Activated naive CD8-positive, alpha-beta T cell treated with anti-CD3 and anti-CD28 coated beads for 36 hours (primary cell): ENCODE data around the gene NECTIN1. TPM values are rescaled to one million over a fixed set of nuclear protein-coding genes. Genes with fewer than 3 reads are reported as not detected.

ENCODE experiments used
- DNase-seq: peaks from one replicate; pipeline ENCODE4 v3.0.0; 2021
- H3K27ac Mint-ChIP-seq: one replicate; pipeline ENCODE4 v1.8.0; 2022; ENCODE audit warnings: mild to moderate bottlenecking, moderate library complexity, mixed read lengths
- H3K27me3 Mint-ChIP-seq: one replicate; pipeline ENCODE4 v1.8.0; 2022; ENCODE audit warnings: mild to moderate bottlenecking, mixed read lengths
- H3K36me3 Mint-ChIP-seq: one replicate; pipeline ENCODE4 v1.8.0; 2021; ENCODE audit warnings: mild to moderate bottlenecking, mixed read lengths
- H3K4me1 Mint-ChIP-seq: one replicate; pipeline ENCODE4 v1.8.0; 2021; ENCODE audit warnings: mixed read lengths
- H3K4me3 Mint-ChIP-seq: one replicate; pipeline ENCODE4 v1.8.0; 2022; ENCODE audit warnings: mild to moderate bottlenecking, moderate library complexity, mixed read lengths
- H3K9me3 Mint-ChIP-seq: one replicate; pipeline ENCODE4 v1.8.0; 2022; ENCODE audit warnings: mixed read lengths
- total RNA-seq, 2 experiments: library from RNA; stranded (reverse); gene quantifications; one replicate each; pipeline ENCODE4 v1.2.3, GENCODE V29; 2021

The NECTIN1 gene
- total RNA-seq, 2 experiments from 2014 or later, result 3.2 to 3.7 TPM

DNA sequence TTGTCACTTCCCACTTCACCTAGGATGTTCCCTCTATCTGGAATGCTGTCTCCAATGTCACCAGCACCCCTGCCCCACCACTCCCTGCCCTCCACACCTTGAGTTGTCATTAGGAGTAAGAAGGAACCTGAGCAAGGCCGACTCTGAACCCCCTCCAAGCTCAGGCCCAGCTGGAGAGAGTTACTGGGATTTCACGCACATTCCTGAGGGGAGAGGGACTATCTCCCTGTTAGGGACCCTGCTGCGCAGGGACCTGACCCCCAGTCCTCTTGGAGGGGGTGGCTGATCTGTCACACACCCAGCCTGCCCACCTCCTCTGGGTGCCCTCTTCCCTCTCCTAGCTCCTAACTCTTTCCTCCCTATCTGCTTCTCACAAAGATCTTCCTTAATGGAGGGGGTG, 81.7 kb downstream of the NECTIN1 start:
- Mint-ChIP-seq H3K27ac (no peak overlapping the region), H3K4me1 (no peaks in the 10 kb centered on the region), H3K36me3 (no peaks in the 10 kb centered on the region), H3K9me3 (no peaks in the 10 kb centered on the region), H3K4me3 (no peak overlapping the region), H3K27me3 (peaks cover 4% of the 10 kb centered on the region)
- no peak for DNase-seq

DNA sequence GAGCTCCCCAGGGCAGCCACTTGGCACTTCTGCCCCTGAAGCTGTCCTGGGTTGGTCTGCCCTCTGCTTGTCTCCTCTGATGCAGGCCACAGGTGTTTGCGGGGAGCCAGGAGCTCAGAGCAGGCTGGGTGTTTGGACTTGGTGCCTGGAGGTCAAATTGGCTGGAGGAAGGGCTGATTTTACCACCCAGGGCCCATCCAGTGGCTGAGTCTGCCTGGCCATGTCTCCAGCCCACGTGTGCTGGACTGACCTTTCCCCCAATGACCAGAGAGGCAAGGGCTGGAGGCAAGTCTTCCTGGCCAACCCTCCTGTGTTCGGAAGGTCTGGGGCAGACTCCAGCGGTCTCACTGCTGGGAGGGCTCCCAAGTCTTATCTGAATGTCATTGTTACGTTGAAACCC, 84.0 kb downstream of the NECTIN1 start:
- Mint-ChIP-seq H3K9me3 (no peaks in the 10 kb centered on the region), H3K27ac (no peak overlapping the region), H3K4me3 (no peak overlapping the region), H3K27me3 (peaks cover 3% of the 10 kb centered on the region), H3K36me3 (no peaks in the 10 kb centered on the region), H3K4me1 (no peaks in the 10 kb centered on the region)
- DNase-seq, result no peak

DNA sequence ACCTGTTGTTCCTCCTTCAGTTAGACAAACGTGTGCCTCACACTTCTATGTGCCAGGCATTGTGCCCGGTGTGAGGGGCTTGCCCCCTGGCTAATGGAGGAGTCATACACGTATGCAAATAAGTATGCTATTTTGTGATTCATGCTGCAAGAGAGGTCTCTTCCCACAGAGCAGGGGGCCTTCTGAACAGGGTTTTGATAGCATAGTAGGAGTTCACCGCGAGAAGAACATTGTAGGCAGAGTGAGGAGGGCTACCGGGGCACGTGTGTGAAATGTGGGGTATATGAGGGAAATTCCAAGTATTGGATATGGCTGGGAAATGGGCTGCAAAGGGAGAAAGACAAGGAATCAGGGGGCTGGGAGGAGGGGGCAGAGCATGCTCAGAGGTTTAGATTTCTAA, 84.5 kb downstream of the NECTIN1 start:
- Mint-ChIP-seq H3K27ac (no peak overlapping the region), H3K9me3 (no peaks in the 10 kb centered on the region), H3K27me3 (peaks cover 7% of the 10 kb centered on the region), H3K36me3 (no peaks in the 10 kb centered on the region), H3K4me3 (no peak overlapping the region), H3K4me1 (no peaks in the 10 kb centered on the region)
- DNase-seq, result no peak

DNA sequence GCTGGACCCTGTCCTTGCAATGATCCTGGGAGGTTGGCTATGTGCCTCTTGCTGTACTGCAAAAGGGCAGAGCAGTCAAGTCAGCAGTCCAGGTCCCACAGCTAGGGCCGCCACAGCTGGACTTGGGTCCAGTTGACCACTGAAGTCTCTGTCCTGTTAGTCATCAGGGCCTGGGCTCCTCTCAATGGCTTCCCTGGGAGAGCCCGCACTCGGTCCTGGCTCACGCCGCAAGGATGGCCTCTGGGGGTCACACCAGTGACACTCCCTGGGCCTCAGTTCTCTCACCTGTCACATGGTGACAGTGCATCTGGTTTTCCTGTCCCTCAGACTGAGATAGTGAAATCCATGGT, 85.1 kb downstream of the NECTIN1 start:
- Mint-ChIP-seq H3K27me3 (peaks cover 7% of the 10 kb centered on the region), H3K27ac (no peak overlapping the region), H3K4me1 (no peaks in the 10 kb centered on the region), H3K4me3 (no peak overlapping the region), H3K9me3 (no peaks in the 10 kb centered on the region), H3K36me3 (no peaks in the 10 kb centered on the region)
- DNase-seq, result no peak

DNA sequence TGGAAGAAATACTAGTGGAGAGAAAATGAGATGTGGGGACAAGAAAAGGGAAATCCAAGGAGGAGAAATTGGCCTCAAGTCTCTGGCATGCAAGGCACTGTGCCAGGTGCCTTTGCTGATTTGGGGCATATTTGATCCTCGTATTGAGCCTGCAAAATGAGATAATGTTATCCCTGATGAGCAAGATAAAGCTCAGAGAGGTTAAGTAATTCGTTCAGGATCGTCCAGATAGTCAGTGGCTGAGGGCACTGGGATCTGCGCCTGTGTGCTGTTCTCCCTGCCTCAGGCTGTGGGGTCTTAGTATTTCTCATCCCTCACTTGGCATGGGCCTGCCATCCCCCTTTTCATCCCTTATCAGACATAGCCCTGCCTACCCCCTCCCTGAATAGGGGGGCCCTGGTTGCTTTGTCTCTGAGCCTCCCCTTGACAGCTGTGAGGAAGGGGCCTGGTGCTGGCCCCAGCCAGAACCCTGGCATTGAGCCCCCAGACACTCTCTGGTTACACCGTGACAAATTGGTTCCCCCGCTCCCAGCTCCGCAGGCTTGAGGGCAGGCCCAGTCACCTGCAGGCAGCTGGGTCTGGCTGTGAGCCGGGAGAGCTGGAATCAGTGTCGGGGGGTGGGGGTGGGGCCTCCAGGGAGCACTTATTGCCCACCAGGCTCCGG, 85.7 kb downstream of the NECTIN1 start:
- Mint-ChIP-seq H3K27ac (no peak overlapping the region), H3K9me3 (no peaks in the 10 kb centered on the region), H3K4me1 (no peaks in the 10 kb centered on the region), H3K36me3 (no peaks in the 10 kb centered on the region), H3K27me3 (peaks cover 7% of the 10 kb centered on the region), H3K4me3 (no peak overlapping the region)
- no peak for DNase-seq

DNA sequence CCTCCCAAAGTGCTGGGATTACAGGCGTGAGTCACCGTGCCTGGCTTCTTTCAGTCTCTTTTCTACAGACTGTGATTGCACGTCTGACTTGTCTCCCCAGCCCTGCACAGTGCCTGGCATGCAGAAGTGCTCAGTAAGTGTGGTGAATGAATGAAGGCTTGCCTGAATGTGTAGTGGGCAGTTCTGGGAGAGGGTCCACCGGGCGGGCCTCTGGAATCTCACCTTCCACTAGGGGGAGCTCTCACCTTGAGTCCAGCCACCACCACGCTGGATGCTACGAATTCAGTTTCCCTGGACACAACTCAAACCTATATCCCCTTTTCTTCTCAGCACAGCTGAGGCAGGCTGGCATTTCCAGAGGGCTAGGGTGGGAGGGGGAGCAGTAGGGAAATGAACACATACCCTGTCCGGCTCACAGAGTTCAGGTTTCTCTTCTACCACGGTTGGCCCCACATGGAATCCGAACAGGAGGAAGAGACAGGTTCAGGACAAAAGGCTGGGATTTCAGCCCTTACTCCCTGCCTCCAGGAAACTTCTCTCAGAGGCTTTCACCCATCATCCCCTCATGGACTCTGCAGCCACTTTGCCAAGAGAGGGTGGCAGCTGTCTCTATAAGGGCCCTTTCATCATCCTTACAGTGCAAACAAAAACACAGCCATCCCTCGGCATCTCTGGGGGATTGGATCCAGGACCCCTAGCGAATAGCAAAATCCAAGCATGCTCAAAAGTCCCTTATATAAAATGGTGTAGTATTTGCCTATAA, 86.8 kb downstream of the NECTIN1 start:
- Mint-ChIP-seq H3K36me3 (no peaks in the 10 kb centered on the region), H3K27ac (no peak overlapping the region), H3K9me3 (no peaks in the 10 kb centered on the region), H3K4me1 (no peaks in the 10 kb centered on the region), H3K27me3 (peaks cover 7% of the 10 kb centered on the region), H3K4me3 (no peak overlapping the region)
- DNase-seq, result no peak

DNA sequence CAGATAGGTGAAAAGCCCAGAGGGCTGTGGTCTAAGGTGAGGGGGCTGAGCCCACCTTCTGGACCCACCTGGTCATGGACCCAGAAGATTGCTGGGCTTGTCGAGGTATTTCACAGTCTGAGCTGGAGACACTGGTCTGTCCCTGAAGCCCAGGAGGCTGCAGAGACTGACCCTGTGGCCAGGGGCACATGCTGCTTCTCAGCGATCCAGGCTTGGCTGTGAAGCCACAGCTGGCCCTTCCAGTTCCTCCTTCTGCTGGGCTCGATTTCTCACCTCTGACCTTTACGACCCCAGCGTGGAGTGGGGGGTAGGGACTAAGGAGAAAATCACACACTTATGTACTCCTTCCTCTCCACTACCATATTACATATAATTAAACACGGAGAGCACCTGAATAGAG, 88.5 kb downstream of the NECTIN1 start:
- Mint-ChIP-seq H3K36me3 (no peaks in the 10 kb centered on the region), H3K4me1 (no peaks in the 10 kb centered on the region), H3K27ac (no peak overlapping the region), H3K4me3 (no peak overlapping the region), H3K9me3 (no peaks in the 10 kb centered on the region), H3K27me3 (peaks cover 7% of the 10 kb centered on the region)
- DNase-seq, result no peak

DNA sequence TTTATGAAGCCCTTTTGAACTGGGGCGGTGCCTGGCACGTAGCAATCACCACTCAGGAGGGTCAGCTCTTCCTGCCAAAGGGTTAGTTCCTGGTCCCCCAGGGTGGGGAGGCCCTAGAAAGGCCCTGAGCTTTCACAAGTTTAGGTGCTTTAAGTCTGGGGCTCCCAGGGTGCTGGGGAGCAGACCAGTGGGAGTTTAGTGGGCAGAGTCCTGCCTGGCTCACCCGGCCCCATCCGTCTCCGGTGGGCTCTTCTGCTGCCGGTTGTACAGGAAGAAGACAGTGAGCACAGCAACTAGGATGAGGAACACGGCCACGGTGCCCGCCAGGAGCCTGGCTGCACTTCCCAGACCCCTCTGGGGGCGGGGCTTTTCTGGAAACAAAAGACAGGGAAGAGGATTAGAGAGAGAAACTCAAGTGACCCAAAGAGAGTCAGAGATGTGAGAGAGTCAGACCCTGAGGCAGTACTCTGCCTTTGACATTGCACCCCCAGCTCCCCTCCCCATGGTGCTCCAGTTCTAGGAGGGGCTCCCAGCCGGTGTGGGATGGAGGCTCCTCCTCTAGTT, 89.3 kb downstream of the NECTIN1 start:
- no peak overlapping the region for H3K27ac Mint-ChIP-seq
- peaks cover 7% of the 10 kb centered on the region for H3K27me3 Mint-ChIP-seq
- no peak overlapping the region for H3K4me3 Mint-ChIP-seq
- H3K4me1 Mint-ChIP-seq, result no peaks in the 10 kb centered on the region
- no peaks in the 10 kb centered on the region for H3K9me3 Mint-ChIP-seq
- no peaks in the 10 kb centered on the region for H3K36me3 Mint-ChIP-seq
- no peak for DNase-seq

DNA sequence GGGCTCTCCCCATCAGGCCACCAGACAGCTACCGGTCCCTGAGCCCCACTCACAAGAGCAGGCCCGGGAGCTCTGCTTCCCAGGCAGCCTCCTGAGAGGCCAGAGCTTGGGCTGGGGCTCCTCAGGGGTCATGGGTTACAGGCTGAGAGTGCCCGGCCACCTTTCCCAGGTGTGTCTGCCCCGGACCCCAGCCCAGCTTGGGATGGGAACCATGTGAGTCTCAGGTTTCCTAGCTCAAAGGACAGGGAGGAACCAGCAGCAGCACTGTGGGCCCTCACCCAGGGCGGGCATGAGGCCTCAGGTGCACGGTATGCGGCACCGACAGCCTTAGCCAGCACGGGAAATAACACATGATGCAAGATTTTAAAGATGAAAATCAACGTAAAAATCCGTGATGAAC, 90.1 kb downstream of the NECTIN1 start:
- DNase-seq, result no peak
- Mint-ChIP-seq H3K27me3 (peaks cover 7% of the 10 kb centered on the region), H3K4me1 (no peaks in the 10 kb centered on the region), H3K27ac (no peak overlapping the region), H3K36me3 (no peaks in the 10 kb centered on the region), H3K4me3 (no peak overlapping the region), H3K9me3 (no peaks in the 10 kb centered on the region)

DNA sequence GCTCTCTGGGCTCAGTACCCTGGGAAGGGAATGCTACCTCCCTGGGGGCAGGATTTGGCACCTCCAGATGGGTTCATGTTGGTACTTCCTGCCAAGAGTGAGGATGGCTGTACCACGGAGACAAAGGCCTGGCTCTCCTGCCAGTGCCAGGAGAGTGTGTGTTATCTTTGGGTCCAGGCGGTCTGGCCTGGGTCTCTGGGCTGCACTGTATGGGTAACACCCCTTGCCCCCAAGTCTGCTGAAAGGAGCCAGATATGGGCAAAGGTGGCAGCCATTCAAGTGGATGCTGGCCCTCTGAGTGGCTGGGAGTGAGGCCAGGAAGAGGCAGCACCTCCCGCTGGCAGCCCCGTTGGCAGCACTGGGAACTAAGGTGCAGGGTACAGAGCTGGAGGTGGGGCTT, 91.5 kb downstream of the NECTIN1 start:
- Mint-ChIP-seq H3K4me3 (no peak overlapping the region), H3K4me1 (no peaks in the 10 kb centered on the region)

DNA sequence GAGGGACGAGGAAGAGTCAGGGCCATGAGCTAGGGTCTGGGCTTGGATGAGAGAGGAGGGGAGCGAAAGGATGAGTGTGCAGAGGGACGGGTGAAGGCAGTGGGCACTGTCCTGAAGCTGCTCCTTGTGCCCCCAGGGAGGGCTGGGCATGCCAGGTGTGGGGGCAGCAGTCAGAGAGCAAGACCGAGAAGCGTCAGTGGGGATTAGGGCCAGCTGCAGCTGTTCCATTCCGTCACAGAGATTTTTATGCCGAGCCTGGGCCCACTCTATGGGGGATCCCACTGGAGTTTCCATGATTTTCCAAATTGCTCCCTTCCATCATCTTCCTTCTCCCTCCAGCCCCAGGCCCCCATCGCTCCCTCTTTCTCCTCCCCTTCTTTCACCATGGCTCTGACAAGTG, 93.2 kb downstream of the NECTIN1 start:
- Mint-ChIP-seq H3K4me3 (no peak overlapping the region), H3K4me1 (no peaks in the 10 kb centered on the region), H3K27ac (no peak overlapping the region), H3K9me3 (no peaks in the 10 kb centered on the region), H3K27me3 (peaks cover 5% of the 10 kb centered on the region), H3K36me3 (no peaks in the 10 kb centered on the region)
- no peak for DNase-seq

More for the DNA sequence above, 91.5 kb downstream of the NECTIN1 start:
- Mint-ChIP-seq H3K36me3 (no peaks in the 10 kb centered on the region), H3K9me3 (no peaks in the 10 kb centered on the region), H3K27ac (no peak overlapping the region), H3K27me3 (peaks cover 7% of the 10 kb centered on the region)
- no peak for DNase-seq

DNA sequence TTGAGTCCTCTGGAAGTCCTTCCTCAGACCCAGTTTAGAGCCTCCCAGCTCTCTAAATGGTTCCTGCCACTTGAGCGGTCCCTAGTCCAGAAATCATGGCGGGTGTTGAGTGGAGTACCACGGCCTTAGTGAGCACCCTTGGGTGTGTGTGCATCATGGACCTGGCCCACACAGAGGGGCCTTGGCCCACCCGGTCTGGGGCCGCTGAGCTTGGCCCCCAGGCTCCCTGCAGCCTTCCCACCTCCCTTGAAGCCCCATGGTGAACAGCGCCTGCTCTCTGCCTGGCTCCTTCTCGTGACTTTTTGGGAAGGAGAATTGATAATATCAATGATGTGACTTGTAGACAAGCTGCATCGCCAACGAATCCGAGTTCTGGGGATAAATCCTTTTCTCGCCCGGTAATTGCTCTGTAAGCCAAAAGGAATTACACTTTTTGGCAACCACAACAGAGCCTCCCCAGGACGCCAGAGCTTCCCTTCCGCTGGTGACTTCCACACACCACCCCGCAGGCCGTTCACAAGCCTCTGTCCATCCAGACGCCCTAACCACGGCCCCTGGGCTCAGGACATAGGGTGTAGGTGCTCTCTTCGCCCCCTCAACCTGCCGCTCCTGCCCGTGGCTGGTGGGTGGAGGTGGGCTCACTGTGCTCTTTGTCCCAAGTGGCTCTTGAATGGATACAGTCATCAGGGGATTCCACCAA, 93.8 kb downstream of the NECTIN1 start:
- H3K27ac Mint-ChIP-seq, result no peak overlapping the region
- H3K4me3 Mint-ChIP-seq, result no peak overlapping the region
- DNase-seq, result no peak
- no peaks in the 10 kb centered on the region for H3K36me3 Mint-ChIP-seq
- H3K27me3 Mint-ChIP-seq, result peaks cover 5% of the 10 kb centered on the region
- H3K4me1 Mint-ChIP-seq, result no peaks in the 10 kb centered on the region
- H3K9me3 Mint-ChIP-seq, result no peaks in the 10 kb centered on the region

DNA sequence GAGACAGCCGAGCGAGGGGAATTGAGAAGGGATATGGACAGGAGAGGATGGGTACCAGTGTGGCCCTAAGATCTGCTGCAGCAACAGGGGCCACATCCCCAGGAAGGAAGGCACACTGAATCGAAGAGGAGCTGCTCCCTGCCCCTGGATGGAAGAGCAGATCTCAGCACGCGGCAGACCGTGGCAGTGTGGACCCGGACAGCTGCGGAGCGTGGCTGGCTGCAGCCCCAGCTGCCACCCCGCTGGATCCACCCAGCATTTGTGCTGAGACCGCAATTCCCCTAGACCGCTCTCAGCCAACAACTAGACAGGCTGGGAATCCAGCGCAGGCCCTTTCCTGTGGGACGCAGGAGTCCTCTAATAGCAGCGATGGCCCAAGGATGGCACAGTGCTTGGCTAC, 94.7 kb downstream of the NECTIN1 start:
- Mint-ChIP-seq H3K9me3 (no peaks in the 10 kb centered on the region), H3K27me3 (no peaks in the 10 kb centered on the region), H3K27ac (no peak overlapping the region), H3K36me3 (no peaks in the 10 kb centered on the region), H3K4me1 (no peaks in the 10 kb centered on the region), H3K4me3 (no peak overlapping the region)
- no peak for DNase-seq

DNA sequence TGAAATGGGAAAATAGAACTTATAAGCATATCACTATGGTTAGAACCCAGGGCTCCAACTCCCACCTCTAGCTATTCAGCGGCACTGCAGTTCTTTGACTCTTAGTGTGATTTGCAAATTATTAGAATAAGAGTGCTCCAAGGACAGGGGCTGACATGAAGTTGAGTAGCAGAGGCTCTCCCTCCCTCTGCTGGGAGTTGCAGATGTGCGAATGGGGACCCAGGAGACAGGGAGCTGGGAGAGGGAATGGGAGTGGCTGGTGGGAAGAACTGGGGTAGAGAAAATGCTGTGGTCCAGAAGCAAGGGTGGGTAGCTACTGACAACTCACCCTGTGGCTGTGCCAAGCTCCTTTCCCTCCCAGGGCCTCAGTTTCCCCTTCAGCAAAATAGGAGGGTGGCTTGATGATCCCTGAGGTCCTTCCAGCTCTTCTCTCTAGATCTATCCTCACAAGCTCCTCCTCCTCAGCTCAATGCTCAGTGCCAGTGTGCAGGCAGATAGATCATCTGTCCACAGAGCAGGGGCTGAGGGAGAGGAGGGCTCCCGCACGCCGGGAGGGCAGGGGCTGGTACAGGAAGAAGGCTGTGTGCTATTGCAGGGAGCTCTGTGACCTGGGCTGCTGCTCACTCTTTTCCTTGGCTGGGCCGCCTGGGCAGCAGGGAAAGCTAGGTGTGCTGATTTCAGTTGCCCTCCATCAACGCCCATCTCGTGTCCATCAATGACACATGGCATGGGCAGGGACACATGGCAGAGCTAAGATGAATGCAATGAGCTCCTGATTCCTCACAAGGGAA, 99.0 kb downstream of the NECTIN1 start:
- Mint-ChIP-seq H3K36me3 (no peaks in the 10 kb centered on the region), H3K9me3 (no peaks in the 10 kb centered on the region), H3K27me3 (peaks cover 3% of the 10 kb centered on the region), H3K27ac (no peak overlapping the region), H3K4me1 (no peaks in the 10 kb centered on the region), H3K4me3 (no peak overlapping the region)
- DNase-seq, result no peak

DNA sequence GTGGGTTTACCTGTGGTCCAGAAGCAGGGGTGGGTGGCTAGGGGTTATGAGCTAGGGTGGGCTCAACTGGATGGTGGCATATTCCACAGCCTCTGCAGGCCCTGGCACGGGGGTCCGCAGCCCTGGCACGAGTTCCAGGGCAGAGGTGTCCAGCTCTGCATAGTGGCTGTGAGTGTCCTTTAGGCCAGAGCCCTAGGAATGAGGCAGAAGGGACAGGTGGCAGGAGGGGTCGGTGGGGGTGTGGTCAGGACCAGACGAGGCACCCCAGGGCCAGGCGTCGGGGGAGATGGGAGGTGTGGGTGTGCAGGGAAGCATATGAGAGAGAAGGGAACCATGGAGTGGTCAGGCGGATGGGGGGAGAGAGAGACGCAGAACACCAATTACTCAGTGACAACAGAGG, 99.9 kb downstream of the NECTIN1 start:
- Mint-ChIP-seq H3K4me1 (no peaks in the 10 kb centered on the region), H3K36me3 (no peaks in the 10 kb centered on the region), H3K4me3 (no peak overlapping the region), H3K27me3 (peaks cover 3% of the 10 kb centered on the region), H3K27ac (no peak overlapping the region), H3K9me3 (no peaks in the 10 kb centered on the region)
- no peak for DNase-seq
